ENCODE data around the gene BFAR.
"Not testable (repeated sequence)": the region's sequence is repeated elsewhere in the genome, so short reads cannot be mapped to it uniquely, and the experiment has no call there.

Gene BFAR

DNA sequence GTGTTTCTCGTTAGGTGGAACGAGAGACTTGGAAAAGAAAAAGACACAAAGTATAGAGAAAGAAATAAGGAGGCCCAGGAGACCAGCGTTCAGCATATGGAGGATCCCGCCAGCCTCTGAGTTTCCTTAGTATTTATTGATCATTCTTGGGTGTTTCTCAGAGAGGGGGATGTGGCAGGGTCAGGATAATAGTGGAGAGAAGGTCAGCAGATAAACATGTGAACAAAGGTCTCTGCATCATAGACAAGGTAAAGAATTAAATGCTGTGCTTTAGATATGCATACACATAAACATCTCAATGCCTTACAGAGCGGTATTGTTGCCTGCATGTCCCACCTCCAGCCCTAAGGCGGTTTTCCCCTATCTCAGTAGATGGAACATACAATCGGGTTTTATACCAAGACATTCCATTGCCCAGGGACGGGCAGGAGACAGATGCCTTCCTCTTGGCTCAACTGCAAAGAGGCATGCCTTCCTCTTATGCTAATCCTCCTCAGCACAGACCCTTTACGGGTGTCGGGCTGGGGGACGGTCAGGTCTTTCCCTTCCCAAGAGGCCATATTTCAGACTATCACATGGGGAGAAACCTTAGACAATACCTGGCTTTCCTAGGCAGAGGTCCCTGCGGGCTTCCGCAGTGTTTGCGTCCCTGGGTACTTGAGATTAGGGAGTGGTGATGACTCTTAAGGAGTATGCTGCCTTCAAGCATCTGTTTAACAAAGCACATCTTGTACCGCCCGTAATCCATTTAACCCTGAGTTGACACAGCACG lies 3.6 kb downstream of the BFAR start:
- not testable (repeated sequence) for DNase-seq

DNA sequence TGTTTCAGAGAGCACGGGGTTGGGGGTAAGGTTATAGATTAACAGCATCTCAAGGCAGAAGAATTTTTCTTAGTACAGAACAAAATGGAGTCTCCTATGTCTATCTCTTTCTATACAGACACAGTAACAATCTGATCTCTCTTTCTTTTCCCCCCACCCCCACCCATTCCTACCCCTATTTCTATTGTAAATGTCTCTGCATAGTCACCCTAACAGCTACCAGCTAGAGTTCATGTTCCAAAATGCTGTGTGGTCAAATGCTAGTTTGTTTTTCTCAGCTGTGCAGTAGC lies 4.1 kb downstream of the BFAR start:
- not testable (repeated sequence) for DNase-seq

DNA sequence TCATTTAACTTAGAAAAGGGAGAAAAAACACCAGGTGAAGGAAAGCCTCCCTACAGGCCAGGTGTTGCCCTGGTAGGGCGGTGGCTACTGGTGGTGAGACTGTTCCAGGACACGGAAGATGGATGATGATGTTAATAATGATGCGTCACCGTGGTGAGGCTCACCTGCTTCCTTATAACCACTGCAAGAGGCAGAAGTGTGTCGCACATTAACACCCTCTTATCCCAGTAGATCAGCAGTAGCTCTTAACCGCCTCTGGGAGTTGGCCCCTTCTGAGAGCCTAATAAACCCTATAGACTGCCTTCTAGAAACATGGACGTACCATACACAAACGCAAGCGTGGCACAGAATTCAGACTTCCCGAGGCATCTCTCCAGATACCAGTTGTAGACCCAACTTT lies 7.8 kb downstream of the BFAR start:
- no peak for DNase-seq

GRCh38 chr16:14641206-14641605 lies 8.5 kb downstream of the BFAR start:
- no peak for DNase-seq

DNA sequence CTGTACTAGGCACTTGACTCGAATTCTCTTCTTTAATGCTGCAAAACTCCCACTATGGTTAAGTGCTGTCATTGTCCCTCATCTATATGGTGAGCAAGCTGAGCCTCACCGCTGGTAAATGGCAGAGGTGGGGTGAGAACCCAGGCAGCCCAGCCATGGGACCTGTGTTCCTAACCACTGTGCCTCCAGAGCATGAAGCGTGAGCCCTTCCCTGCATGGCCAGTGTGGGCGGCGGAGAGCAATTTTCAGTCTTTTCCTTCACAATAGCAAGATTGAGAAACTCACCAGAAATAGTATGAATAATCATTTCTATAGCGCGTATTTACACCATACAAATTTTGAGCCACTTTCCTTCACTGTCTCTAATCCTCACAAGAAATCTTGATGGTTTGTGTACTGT lies 9.2 kb downstream of the BFAR start:
- no peak for DNase-seq

- no peak for DNase-seq
These were observed 17.1 kb downstream of the BFAR start for GRCh38 chr16:14649816-14650215.

DNA sequence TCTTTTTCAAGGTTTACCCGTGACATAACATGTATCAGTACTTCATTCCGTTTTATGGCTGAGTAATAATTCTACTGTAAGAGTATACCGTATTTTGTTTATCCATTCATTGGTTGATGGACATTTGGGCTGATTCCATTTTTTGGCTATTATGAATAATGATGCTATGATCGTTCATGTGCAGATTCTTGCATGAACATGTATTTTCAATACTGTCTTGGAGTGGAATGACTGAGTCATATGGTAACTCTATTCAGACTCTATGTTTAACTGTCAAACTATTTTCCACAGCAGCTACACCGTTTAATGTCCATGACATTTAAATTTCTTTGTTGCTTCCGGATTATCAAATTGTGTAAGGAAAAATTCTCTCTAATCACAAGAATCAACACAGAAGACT lies 17.9 kb downstream of the BFAR start:
- no peak for DNase-seq

DNA sequence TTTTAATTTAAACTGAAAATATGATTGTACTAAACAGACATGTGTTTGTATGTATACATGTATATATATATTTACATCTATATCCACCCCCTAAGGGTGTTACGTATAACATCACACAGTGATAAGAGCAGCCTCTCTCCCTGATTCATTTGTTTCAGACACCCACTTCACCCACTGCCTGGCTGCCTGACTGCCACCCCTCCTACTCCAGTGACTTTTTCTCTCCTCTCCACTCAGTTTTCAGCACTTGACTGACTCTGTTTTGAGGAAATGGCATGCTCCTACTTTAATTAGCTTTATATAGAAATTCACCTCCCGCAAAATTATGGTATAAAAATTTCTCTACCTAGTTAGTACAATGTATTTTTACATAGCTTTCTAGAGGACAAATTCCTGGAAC lies 20.0 kb downstream of the BFAR start:
- DNase-seq, result no peak

DNA sequence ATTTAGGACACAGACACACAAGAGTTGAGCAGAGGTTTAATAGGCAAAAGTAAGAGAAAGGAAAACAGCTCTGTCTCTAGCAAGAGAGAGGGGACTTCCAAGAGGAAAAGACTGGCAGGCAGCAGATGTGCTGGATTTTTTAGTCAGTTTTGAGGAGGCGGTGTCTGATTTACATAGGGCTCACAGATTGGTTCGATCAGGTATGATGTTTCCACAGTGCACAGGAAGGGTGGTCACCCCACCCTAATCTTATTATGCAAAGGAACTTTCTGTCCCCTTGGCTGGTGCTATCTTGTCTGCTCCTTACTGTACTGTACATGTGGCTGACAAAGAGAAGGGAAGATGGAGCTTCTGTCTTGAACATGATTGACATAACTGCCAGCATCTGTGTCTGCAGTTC lies 25.3 kb downstream of the BFAR start:
- no peak for DNase-seq

DNA sequence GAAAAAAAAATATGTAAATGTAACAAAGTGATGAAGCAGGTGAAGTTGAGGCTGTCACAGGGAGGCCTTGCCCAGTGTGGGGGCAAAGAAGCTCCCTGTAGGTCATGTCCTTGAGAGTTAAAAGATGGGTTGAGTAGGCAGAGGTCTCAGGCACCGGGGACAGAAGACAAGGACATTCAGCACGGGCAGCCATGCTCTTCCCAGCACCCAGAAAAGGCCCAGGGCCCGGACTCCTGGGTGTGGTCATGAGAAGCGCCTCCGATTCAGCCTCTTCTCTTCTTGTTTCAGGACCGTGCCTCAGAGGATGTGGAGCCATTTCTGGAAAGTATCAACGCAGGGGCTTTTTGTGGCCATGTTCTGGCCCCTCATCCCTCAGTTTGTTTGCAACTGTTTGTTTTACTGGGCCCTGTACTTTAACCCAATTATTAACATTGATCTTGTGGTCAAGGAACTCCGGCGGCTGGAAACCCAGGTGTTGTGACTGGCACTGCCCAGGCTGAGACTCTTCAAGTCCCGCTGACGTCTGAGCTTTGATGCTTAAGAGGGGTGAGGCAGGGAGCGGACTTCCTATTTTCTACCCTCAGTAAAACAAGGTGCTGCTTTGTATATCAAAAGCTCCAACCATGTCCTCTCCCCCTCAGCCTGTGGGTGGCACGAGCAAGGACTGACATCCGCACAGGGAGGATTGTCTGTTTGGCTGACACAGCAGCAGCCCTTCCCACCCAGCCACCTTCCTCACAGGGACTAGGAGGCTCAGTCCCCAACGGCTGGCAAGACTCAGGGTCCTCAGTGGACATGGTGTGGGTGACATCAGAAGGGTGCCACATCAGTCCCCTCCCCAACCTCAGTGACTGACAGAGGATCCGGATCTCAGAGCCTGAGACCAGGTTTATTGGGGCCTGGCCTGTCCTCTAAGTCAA lies 34.9 kb downstream of the BFAR start:
- no peak for DNase-seq

DNA sequence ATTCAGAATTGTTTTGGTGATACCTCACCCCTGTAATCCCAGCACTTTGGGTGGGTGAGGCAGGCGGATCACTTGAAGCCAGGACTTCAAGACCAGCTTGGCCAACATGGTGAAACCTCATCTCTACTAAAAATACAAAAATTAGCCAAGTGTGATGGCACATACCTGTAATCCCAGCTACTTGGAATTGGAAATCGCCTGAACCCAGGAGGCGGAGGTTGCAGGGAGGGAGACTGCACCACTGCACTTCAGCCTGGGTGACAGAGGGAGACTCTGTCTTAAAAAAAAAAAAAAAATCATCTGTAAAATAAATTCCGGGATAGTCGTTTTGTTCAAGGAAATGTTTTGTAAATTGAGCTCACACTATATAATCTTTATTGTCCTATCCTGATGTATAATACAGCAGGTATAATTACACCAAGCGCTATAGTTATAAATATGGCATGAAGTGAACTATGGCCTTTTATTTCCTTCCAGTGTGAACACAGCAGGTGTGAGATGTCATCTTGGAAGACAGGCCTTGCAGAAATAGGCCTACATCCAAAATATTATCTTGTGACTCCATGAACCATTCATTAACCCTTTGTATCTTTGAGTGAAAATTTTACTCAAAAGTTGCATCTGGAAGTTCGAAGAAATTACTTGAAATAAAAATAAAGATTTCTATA lies 35.9 kb downstream of the BFAR start:
- no peak for DNase-seq

DNA sequence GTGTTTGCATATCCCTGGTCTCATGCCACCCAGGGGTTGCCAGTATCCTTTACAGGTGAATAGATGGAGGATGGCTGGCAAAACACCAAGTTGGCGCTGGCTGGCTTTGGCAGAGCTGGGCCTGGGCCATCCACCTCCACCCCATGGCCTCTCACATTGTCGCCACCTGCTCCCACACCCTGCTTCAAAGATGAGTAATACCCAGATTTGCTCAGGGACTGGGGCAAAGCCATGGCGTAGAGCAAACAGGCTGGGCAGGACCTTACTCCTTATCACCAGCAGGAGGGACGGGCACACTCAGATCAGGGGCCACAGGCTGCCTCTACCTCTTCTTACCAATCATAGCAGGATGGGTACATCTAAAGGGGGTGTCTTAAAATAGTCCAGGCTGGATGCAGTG lies 37.0 kb downstream of the BFAR start:
- no peak for DNase-seq

DNA sequence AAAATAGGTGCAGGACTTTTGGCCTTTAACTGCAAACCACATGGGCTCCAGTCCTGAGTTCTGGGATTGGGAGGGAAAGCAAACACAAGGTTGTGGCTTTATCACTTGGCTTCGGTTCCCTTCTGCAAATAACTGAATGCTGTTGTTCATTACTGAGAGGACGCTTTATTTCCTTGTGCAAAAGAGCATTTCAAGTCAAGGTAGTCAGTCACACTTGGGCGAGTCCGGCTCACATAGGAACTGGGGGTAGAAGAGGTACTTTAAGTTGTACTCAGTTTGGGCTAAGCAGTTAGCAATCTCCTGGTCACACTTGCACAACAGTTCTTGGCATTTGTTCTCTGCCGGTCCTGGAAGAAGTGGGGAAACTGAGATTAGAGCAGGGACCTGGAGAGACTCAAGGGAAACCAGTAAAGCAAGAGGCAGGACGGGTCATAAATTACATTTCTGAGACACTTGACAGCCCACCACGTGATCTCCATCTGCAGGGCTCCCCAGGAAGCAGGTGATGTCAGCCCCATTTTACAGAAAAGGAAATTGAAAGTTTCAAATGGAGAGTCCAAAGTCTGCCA lies 39.7 kb downstream of the BFAR start:
- no peak for DNase-seq

- DNase-seq, result no peak
These were observed 43.9 kb downstream of the BFAR start for GRCh38 chr16:14676633-14677032.

GRCh38 chr16:14677627-14678026 lies 44.9 kb downstream of the BFAR start:
- DNase-seq, result no peak

DNA sequence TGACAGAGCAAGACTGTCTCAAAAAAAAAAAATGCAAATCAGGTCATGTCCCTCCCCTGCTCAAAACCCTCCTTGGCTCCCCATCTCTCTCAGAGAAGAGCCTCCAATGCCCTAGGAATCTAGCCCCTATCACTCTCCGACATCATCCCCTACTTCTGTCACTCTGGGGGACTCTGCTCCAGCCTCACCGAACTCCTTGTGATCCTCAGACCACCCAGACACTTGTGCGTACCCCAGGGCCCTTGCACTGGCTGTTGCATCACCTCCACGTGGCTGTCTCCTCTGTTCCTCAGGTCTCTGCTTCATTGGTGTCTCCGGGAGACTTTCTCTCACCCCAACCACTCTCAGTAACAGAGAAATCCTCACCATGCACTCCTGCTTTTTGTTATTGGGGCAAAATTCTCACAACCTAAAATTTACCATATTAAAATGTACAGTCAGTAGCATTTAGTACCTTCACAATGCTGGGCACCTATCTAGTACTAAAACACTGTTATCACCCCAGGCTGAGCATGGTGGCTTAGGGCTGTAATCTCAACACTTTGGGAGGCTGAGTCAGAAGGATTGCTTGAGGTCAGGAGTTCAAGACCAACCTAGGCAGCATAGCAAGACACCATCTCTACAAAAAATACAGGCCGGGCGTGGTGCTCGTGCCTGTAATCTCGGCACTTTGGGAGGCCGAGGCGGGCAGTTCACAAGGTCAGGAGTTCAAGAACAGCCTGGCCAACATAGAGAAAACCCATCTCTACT lies 46.2 kb downstream of the BFAR start:
- DNase-seq, result no peak

DNA sequence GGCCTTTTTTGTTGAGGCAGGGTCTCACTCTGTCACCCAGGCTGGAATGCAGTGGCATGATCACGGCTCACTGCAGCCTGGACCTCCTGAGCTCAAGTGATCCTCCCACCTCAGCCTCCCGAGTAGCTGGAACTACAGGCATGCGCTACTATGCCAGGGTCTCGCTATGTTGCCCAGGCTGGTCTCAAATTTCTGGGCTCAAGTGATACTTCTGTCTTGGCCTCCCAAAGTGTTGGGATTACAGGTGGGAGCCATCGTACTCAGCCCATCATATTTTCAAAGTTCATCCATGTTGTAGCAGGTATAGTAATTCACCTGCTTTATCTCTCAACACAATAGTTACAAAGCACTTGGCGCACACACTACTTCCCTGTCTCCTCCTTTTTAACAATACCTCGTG lies 47.6 kb downstream of the BFAR start:
- DNase-seq, result not testable (repeated sequence)

DNA sequence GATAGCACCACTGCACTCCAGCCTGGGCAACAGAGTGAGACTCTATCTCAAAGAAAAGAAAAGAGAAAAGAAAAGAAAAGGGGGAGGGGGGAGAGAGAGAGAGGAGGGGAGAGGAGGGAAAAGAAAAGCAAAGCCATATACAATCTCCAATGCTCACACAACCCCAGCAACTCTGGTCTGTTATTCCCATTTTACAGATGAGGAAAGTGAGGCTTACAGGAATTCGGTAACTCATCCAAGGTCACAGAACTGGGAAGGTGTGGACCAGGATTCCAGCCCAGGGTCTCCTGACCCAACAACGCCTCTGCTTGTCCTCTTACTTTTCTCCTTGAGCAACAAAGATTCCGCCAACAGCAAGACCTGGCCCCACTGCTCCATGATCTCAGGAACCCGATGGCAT lies 48.4 kb downstream of the BFAR start:
- no peak for DNase-seq

DNA sequence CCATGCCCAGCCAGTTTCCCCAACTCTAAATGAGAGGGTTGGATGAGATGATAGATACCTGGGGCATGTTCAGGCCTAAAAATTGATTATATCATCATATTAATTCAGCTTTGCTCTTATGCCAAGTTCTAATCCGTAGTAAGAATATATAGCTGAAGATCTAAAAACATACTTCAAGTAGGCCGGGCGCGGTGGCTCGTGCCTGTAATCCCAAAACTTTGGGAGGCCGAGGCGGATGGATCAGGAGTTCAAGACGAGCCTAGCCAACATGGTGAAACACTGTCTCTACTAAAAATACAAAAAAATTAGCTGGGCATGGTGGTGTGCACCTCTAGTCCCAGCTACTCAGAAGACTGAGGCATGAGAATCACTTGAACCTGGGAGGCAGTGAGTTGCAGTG lies 49.4 kb downstream of the BFAR start:
- no peak for DNase-seq

GRCh38 chr16:14685870-14686793 lies 53.4 kb downstream of the BFAR start:
- not testable (repeated sequence) for DNase-seq

GRCh38 chr16:14694129-14694528 lies 61.4 kb downstream of the BFAR start, which contains the start of gene PLA2G10:
TSS of gene PLA2G10 (minus strand) at chr16:14694308. CDS start at chr16:14694229, 79 bp downstream.
- not testable (repeated sequence) for DNase-seq
